OCI-LY7 (cell line): Measurements from ENCODE around the gene MALSU1.

ENCODE experiments used
- EZH2phosphoT487 ChIP-seq: fragments of 200-600 bp; sonication (generic); IDR thresholded peaks from 2 replicates; pipeline ENCODE4 v1.6.1; 2018; ENCODE audit warnings: low read depth, borderline replicate concordance, mild to moderate bottlenecking, mixed run types, antibody characterized with exemption, low read length, moderate library complexity, mixed read lengths
- TF ChIP-seq, protein P1 (sequence below): fragments of 200-600 bp; sonication (generic); conservative IDR thresholded peaks from 2 replicates; pipeline ENCODE4 v1.5.1; 2014; ENCODE audit warnings: mild to moderate bottlenecking, antibody characterized with exemption, low read length, moderate library complexity, mixed read lengths

GRCh38 chr7:23336799-23337283 lies 37.7 kb downstream of the MALSU1 start:
- TF ChIP-seq, protein P1, sequence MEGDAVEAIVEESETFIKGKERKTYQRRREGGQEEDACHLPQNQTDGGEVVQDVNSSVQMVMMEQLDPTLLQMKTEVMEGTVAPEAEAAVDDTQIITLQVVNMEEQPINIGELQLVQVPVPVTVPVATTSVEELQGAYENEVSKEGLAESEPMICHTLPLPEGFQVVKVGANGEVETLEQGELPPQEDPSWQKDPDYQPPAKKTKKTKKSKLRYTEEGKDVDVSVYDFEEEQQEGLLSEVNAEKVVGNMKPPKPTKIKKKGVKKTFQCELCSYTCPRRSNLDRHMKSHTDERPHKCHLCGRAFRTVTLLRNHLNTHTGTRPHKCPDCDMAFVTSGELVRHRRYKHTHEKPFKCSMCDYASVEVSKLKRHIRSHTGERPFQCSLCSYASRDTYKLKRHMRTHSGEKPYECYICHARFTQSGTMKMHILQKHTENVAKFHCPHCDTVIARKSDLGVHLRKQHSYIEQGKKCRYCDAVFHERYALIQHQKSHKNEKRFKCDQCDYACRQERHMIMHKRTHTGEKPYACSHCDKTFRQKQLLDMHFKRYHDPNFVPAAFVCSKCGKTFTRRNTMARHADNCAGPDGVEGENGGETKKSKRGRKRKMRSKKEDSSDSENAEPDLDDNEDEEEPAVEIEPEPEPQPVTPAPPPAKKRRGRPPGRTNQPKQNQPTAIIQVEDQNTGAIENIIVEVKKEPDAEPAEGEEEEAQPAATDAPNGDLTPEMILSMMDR, result no peak
- TF ChIP-seq EZH2phosphoT487, result no peak
